PFSK-1 (cell line): ENCODE results near the gene OSBPL10.

ENCODE experiments used
- POLR2AphosphoS5 ChIP-seq: IDR thresholded peaks from 2 replicates; pipeline ENCODE4 v1.6.1; 2012; ENCODE audit warnings: low read depth, mild to moderate bottlenecking, control low read depth, low read length, moderate library complexity
- REST ChIP-seq, 2 experiments: IDR thresholded peaks; 2 replicates each; pipeline versions ENCODE4 v1.6.1 to v1.8.0; 2011 to 2012; ENCODE audit warnings: low read depth in 2 of 2, low read length in 2 of 2, control low read depth in 1 of 2, inconsistent platforms in 1 of 2, mild to moderate bottlenecking in 1 of 2, moderate library complexity in 1 of 2; ENCODE audit not compliant: insufficient read depth in 1 of 2

- TF ChIP-seq REST (IDR thresholded peaks at IDR 0.05; ENCODE audit: insufficient read depth in 1 of 2, low read depth in 2 of 2, low read length in 2 of 2), result no peak
- TF ChIP-seq POLR2AphosphoS5, result no peak
Observed at GRCh38 chr3:31819441-31819840, 161.6 kb downstream of the OSBPL10 start.
